ENCODE results near the gene ZNF581.
A peak's percentile ranks its signal among the peaks of the same experiment; 100 is the strongest.

Gene ZNF581

DNA sequence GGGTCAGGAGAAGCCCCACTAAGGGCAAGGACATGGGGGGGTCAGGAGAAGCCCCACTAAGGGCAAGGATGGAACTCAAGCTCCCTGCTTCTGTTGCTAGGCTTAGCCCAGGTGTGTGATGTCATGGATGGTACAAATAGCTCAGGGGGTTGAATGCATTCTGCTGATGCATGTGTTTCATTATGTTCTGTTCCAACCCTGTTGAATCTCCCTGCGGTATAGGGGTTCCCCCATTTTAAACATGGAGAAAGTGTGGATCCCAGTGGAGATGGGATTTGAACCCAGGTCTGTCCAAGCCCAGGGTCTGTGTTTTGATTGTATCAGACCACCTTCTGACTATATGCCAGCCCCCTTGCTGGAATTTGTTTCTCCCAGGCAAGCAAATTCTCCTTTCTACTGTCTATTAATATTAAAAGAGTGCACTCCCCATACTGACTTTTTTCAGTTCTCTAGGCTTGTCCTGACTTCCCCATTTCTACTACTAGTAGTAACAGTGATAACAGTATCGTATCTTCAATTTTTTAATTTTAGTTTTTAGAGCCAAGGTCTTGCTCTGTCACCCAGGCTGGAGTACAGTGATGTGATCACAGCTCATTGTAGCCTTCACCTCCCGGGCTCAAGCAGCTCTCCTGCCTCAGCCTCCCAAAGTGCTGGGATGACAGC is 31.3 kb upstream of the ZNF581 start:
- DNase-seq, result peak; percentile 51

DNA sequence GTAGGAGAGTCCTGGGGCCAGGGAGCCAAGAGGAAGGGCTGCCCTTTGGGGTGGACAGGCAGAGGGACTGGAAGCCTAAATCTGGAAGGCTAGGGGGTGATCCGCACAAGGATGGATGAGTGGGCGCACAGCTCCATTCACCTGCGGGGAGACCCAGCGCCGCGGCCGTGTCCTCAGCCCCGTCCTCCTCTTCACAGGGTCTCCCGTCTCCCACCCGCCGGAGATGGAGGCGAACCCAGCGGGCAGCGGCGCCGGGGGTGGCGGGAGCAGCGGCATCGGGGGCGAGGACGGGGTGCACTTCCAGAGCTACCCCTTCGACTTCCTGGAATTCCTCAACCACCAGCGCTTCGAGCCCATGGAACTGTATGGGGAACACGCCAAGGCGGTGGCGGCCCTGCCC is 30.1 kb upstream of the ZNF581 start:
- DNase-seq, result no peak

DNA sequence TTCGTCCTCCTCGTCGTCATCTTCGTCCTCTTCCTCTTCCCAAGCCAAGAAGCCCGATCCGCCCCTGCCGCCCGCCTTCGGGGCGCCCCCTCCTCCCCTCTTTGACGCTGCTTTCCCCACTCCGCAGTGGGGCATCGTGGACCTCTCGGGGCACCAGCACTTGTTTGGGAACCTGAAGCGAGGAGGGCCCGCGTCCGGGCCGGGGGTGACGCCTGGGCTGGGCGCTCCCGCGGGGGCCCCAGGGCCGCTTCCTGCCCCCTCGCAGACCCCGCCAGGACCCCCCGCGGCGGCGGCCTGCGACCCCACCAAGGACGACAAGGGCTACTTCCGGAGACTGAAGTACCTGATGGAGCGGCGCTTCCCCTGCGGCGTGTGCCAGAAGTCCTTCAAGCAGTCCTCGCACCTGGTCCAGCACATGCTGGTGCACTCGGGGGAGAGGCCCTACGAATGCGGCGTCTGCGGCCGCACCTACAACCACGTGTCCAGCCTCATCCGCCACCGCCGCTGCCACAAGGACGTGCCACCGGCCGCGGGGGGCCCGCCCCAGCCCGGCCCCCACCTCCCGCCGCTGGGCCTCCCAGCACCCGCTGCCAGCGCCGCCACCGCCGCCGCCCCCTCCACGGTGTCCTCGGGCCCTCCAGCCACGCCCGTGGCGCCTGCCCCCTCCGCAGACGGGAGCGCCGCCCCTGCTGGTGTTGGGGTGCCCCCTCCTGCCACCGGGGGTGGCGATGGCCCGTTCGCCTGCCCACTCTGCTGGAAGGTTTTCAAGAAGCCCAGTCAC is 29.3 kb upstream of the ZNF581 start:
- no peak for DNase-seq

DNA sequence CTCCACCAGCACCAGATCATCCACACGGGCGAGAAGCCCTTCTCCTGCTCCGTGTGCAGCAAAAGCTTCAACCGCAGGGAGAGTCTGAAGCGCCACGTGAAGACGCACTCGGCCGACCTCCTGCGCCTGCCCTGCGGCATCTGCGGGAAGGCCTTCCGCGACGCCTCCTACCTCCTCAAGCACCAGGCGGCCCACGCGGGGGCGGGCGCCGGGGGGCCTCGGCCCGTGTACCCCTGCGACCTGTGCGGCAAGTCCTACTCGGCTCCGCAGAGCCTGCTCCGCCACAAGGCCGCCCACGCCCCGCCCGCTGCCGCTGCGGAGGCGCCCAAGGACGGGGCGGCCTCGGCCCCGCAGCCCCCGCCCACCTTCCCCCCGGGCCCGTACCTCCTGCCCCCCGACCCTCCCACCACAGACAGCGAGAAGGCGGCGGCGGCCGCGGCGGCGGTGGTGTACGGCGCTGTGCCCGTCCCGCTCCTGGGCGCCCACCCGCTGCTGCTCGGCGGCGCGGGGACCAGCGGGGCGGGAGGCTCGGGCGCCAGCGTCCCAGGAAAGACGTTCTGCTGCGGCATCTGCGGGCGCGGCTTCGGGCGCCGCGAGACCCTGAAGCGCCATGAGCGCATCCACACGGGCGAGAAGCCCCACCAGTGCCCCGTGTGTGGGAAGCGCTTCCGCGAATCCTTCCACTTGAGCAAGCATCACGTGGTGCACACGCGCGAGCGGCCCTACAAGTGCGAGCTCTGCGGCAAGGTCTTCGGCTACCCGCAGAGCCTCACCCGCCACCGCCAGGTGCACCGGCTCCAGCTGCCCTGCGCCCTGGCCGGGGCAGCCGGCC is 28.5 kb upstream of the ZNF581 start:
- no peak for DNase-seq

DNA sequence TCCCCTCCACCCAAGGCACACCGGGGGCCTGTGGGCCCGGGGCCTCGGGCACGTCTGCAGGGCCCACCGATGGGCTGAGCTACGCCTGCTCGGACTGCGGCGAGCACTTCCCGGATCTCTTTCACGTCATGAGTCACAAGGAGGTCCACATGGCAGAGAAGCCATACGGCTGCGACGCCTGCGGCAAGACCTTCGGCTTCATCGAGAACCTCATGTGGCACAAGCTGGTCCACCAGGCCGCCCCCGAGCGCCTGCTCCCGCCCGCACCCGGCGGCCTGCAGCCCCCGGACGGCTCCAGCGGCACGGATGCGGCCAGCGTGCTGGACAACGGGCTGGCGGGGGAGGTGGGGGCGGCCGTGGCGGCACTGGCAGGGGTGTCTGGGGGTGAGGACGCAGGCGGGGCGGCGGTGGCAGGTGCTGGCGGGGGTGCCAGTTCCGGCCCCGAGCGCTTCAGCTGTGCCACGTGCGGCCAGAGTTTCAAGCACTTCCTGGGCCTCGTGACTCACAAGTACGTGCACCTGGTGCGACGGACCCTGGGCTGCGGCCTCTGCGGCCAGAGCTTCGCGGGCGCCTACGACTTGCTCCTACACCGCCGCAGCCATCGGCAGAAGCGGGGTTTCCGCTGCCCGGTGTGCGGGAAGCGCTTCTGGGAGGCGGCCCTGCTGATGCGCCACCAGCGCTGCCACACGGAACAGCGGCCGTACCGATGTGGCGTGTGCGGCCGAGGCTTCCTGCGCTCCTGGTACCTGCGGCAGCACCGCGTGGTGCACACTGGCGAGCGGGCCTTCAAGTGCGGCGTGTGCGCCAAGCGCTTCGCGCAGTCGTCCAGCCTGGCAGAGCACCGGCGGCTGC is 27.7 kb upstream of the ZNF581 start:
- no peak for DNase-seq

DNA sequence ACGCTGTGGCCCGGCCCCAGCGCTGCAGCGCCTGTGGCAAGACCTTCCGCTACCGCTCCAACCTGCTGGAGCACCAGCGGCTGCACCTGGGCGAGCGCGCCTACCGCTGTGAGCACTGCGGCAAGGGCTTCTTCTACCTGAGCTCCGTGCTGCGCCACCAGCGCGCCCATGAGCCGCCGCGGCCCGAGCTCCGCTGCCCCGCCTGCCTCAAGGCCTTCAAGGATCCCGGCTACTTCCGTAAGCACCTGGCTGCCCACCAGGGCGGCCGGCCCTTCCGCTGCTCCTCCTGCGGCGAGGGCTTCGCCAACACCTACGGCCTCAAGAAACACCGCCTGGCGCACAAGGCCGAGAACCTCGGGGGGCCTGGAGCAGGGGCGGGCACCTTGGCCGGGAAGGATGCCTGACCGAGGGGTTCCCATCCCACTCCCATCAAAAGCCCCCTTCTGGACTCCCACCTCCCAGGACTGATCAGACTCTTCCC is 27.0 kb upstream of the ZNF581 start:
- DNase-seq, result no peak

- DNase-seq, result no peak
Measured at GRCh38 chr19:55617426-55617825, 26.0 kb upstream of the ZNF581 start.

GRCh38 chr19:55618426-55618825 is 25.0 kb upstream of the ZNF581 start:
- no peak for DNase-seq

DNA sequence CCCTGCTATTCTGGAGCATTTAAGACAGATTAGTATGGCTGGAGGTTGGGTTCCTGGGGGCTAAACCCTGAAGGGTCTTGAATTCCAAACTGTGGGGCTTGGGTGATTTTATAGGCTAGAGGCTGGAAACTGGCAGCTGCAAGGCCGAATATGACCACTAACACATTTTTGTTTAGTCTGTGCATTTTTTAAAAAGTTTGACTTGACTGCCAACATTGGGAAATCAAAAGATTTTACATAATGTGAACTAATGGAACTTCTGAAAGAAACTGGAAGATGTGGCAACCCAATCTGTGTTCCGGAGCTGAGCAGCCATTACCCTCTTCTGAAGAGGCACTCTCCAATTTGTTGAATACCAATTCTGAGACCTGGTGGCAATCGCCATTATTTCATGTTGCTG is 24.2 kb upstream of the ZNF581 start:
- no peak for DNase-seq

DNA sequence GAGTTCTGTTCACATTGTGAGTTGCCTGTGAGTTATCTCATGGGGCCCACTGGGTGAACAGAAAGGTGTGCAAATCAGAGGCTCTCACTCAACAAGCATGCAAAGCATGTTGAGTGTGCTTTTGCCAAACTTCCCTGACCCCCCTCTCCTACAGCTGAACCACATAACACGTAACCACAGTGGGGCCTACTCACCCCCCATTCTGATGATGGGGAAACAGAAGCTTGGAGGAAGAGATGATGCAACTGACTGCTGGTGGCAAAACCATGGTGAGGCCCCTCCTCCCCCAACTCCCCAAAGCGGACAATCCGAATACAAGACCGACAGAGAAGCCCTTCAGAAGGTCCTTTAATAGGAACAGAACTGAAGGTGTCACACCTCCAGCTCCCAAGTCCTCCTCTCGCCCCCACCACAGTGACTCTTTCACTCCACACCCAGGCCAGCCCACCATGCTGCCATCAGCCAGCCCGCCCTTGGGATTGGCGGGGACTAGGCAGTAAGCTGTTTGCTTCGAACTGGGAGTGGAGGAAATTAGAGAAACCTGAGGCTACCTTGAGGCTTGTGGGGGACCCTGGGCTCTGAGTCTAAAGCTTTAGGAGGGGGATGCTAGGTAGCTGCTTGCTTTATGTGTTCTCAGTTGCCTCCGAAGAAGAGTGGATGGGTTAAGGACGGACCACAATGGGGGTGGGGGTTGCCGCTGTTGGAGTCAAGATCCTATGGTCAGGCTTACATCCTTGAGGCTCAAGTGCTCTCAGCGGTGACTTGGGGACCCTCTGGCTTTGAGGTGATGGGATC is 22.8 kb upstream of the ZNF581 start:
- peak; percentile 95 for DNase-seq

DNA sequence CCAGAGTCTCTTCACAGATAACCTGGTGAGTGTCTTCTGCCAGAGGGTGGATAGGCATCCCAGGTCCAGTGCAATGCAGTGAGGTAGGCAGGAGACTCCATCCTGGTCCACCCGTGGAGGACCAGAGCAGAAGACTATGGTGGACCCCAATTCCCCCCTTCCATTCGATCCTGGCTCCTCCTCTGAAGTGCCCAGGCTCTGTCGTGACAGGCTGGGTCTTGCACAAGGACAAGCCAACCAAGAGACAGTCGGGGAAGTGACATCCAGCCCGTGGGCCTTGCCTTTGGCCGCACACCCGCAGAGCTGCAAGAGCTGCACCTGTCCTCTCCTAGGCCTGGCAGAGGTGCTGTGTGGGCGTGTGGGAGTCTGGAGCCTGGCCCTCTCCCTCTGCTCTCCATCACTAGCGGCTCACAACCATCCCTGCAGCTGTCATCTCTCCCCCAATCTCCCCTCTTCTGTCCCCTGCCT is 22.2 kb upstream of the ZNF581 start:
- DNase-seq, result no peak

- no peak for DNase-seq
Measured at GRCh38 chr19:55621673-55622231, 21.7 kb upstream of the ZNF581 start.

GRCh38 chr19:55622242-55622969 is 21.0 kb upstream of the ZNF581 start:
- no peak for DNase-seq

DNA sequence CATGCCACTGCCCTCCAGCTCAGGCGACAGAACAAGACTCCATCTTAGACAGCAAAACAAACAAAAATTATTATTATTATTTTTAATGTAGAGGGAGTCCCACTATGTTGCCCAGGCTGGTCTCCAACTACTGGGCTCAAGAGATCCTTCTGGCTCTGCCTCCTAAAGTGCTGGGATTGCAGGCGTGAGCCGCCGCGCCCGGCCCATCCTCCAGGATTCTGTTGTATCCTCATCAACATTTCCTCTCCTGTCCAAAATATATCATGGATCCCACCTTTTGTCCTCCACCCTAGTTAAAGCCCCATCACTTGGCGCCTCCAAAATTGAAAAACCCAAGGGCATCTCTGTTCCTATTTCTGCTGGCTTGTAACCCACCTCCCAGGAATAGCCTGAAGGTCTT is 20.3 kb upstream of the ZNF581 start:
- no peak for DNase-seq

GRCh38 chr19:55623561-55623960 is 19.9 kb upstream of the ZNF581 start:
- DNase-seq, result no peak

- peak; percentile 89 for DNase-seq
Measured at GRCh38 chr19:55624109-55625003, 19.1 kb upstream of the ZNF581 start, which contains the start of gene ZNF784. TSS of gene ZNF784 (minus strand) at chr19:55624566. CDS start at chr19:55624561, 5 bp downstream.

GRCh38 chr19:55625004-55625326 is 18.5 kb upstream of the ZNF581 start:
- no peak for DNase-seq

- no peak for DNase-seq
Measured at GRCh38 chr19:55626350-55626749, 17.1 kb upstream of the ZNF581 start.

- DNase-seq, result peak; percentile 96
Measured at GRCh38 chr19:55632463-55632834, 11.0 kb upstream of the ZNF581 start.

- peak; percentile 64 for DNase-seq
Measured at GRCh38 chr19:55633861-55634260, 9.6 kb upstream of the ZNF581 start.
